ENCODE data around the gene SCN1B.

Gene SCN1B

DNA sequence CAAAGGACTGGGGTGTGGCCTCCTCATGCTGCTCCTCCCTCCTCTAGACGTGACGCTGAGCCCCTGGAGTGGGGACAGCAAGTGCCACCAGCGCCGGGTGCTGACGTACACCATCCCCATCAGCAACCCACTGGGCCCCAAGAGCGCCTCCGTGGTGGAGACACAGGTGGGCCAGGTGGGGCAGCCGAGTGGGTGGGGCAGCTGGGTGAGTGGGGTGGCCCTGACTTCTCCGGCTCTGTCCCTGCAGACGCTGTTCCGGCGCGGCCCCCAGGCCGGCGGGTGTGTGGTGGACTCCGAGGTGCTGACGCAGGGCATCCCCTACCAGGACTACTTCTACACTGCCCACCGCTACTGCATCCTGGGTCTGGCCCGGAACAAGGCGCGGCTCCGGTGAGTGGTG lies 11.1 kb upstream of the SCN1B start:
- H3K27me3 ChIP-seq: no peaks in the 10 kb centered on the region
- H3K36me3 ChIP-seq: peaks cover 99% of the 10 kb centered on the region
- TF ChIP-seq CTCF (IDR thresholded peaks at IDR 0.05): no peak
- H3K9me3 ChIP-seq: no peaks in the 10 kb centered on the region
- no peak overlapping the region for H3K27ac ChIP-seq
- peaks cover 20 to 23% of the 10 kb centered on the region in 2 experiments for H3K4me1 ChIP-seq (ENCODE audit: control insufficient read depth in 1 of 2, insufficient read depth in 1 of 2, low read depth in 1 of 2, low read length in 1 of 2)
- H3K4me3 ChIP-seq (ENCODE audit: low read depth in 1 of 2, low read length in 1 of 2): no peak overlapping the region

DNA sequence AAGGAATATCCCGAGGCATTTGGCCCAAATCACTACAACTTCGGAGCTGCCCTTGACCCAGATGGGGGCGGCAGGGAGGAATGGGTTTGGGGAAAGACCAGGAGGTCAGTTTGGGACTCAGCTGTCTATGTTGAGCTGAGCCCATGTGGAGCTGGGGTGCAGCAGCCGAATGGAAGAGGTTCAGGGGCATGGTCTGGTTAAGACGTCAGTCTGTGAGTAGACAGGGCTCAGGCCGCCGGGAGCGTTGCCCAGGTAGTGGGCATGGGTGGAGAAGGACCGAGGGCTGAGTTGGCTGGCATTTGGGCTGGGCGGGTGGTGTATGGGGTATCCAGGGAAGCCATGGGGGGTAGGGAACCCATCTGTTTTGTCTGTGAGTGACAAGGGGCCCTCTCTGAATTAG lies 9.3 kb upstream of the SCN1B start:
- Histone ChIP-seq H3K4me3 (ENCODE audit: low read depth in 1 of 2, low read length in 1 of 2) (no peak overlapping the region), H3K27me3 (no peaks in the 10 kb centered on the region), H3K36me3 (peaks cover 100% of the 10 kb centered on the region), H3K27ac (no peak overlapping the region), H3K4me1 (ENCODE audit: control insufficient read depth in 1 of 2, insufficient read depth in 1 of 2, low read depth in 1 of 2, low read length in 1 of 2) (peaks cover 11 to 12% of the 10 kb centered on the region in 2 experiments), H3K9me3 (no peaks in the 10 kb centered on the region)
- no peak for TF ChIP-seq CTCF (IDR thresholded peaks at IDR 0.05)

GRCh38 chr19:35021596-35021995 lies 8.7 kb upstream of the SCN1B start:
- H3K4me3 ChIP-seq (ENCODE audit: low read depth in 1 of 2, low read length in 1 of 2): no peak overlapping the region
- no peaks in the 10 kb centered on the region for H3K9me3 ChIP-seq
- H3K27ac ChIP-seq: no peak overlapping the region
- H3K4me1 ChIP-seq (ENCODE audit: control insufficient read depth in 1 of 2, insufficient read depth in 1 of 2, low read depth in 1 of 2, low read length in 1 of 2): peaks cover 11 to 12% of the 10 kb centered on the region in 2 experiments
- H3K36me3 ChIP-seq: peaks cover 100% of the 10 kb centered on the region
- no peak for TF ChIP-seq CTCF (IDR thresholded peaks at IDR 0.05)
- no peaks in the 10 kb centered on the region for H3K27me3 ChIP-seq

GRCh38 chr19:35022460-35022859 lies 7.8 kb upstream of the SCN1B start:
- Histone ChIP-seq H3K9me3 (no peaks in the 10 kb centered on the region), H3K27me3 (no peaks in the 10 kb centered on the region), H3K4me3 (ENCODE audit: low read depth in 1 of 2, low read length in 1 of 2) (no peak overlapping the region), H3K27ac (peak overlapping the region; percentile 46), H3K4me1 (ENCODE audit: control insufficient read depth in 1 of 2, insufficient read depth in 1 of 2, low read depth in 1 of 2, low read length in 1 of 2) (peaks cover 11 to 12% of the 10 kb centered on the region in 2 experiments), H3K36me3 (peaks cover 100% of the 10 kb centered on the region)
- no peak for TF ChIP-seq CTCF (IDR thresholded peaks at IDR 0.05)

DNA sequence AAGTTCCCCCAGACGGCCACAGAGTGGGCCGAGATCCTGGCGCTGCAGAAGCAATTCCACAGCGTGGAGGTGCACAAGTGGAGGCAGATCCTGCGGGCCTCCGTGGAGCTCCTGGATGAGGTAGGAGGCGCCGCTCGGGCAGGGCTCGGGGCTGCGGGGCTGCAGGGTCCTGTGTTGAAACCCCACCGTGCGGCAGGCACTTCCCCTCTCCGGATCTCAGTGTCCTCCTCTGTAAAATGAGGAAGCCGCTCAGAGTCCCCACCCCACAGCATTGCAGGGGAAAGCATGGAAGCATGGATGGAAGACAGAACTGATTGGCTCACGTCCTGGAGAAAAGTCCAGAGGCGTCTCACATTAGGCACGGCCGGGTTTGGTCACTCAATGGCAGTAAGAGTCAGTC lies 6.8 kb upstream of the SCN1B start:
- Histone ChIP-seq H3K36me3 (peaks cover 100% of the 10 kb centered on the region), H3K4me1 (ENCODE audit: control insufficient read depth in 1 of 2, insufficient read depth in 1 of 2, low read depth in 1 of 2, low read length in 1 of 2) (peaks cover 11 to 12% of the 10 kb centered on the region in 2 experiments), H3K27ac (peak overlapping the region; percentile 46), H3K4me3 (ENCODE audit: low read depth in 1 of 2, low read length in 1 of 2) (no peak overlapping the region), H3K27me3 (no peaks in the 10 kb centered on the region), H3K9me3 (no peaks in the 10 kb centered on the region)
- no peak for TF ChIP-seq CTCF (IDR thresholded peaks at IDR 0.05)

GRCh38 chr19:35024095-35024494 lies 6.2 kb upstream of the SCN1B start:
- Histone ChIP-seq H3K4me1 (ENCODE audit: control insufficient read depth in 1 of 2, insufficient read depth in 1 of 2, low read depth in 1 of 2, low read length in 1 of 2) (peaks cover 11 to 12% of the 10 kb centered on the region in 2 experiments), H3K4me3 (ENCODE audit: low read depth in 1 of 2, low read length in 1 of 2) (no peak overlapping the region), H3K36me3 (peaks cover 98% of the 10 kb centered on the region), H3K27me3 (peaks cover 4% of the 10 kb centered on the region), H3K9me3 (no peaks in the 10 kb centered on the region), H3K27ac (peak overlapping the region; percentile 46)
- no peak for TF ChIP-seq CTCF (IDR thresholded peaks at IDR 0.05)

Data from neutrophil (primary cell).